Transverse colon (tissue), 4 donors: Measurements from ENCODE around the gene SERAC1. TPM values are rescaled to one million over a fixed set of nuclear protein-coding genes. Genes with fewer than 3 reads are reported as not detected.

Experiments
- DNase-seq: peaks from one replicate; pipeline ENCODE4 v3.0.0-alpha.2; 2019
- H3K27ac ChIP-seq, 4 donors: fragments of 200-600 bp; sonication (generic); 2 replicates each; pipeline ENCODE4 v1.5.1; 2016 to 2018; ENCODE audit warnings: inconsistent platforms in 4 of 4
- H3K27me3 ChIP-seq: fragments of 200-600 bp; sonication (generic); 2 replicates; pipeline ENCODE4 v1.5.1; 2017; ENCODE audit warnings: inconsistent platforms
- H3K36me3 ChIP-seq, 4 donors: fragments of 200-600 bp; sonication (generic); 2 replicates each; pipeline ENCODE4 v1.5.1; 2017 to 2019; ENCODE audit warnings: inconsistent platforms in 4 of 4
- H3K4me1 ChIP-seq, 4 donors: fragments of 200-600 bp; sonication (generic); 2 replicates each; pipeline ENCODE4 v1.5.1; 2017 to 2020; ENCODE audit warnings: inconsistent platforms in 4 of 4
- H3K4me3 ChIP-seq, 4 donors: fragments of 200-600 bp; sonication (generic); 1 replicate in 1 of 4; 2 replicates in 3 of 4; pipeline versions ENCODE4 v1.5.1 to v1.6.1; 2017 to 2019; ENCODE audit warnings: inconsistent platforms in 4 of 4
- H3K9me3 ChIP-seq, 2 donors: fragments of 200-600 bp; sonication (generic); 2 replicates each; pipeline ENCODE4 v1.5.1; 2017 to 2019; ENCODE audit warnings: inconsistent platforms in 2 of 2
- EP300 ChIP-seq: sonication (generic); formaldehyde crosslinking; IDR thresholded peaks from one replicate; pipeline ENCODE4 v1.6.1; 2017; ENCODE audit warnings: antibody characterized with exemption, low read depth
- POLR2A ChIP-seq: fragments of 450-650 bp; IDR thresholded peaks from one replicate; pipeline ENCODE4 v1.6.1; 2016; ENCODE audit warnings: antibody characterized with exemption, mild to moderate bottlenecking, moderate library complexity
- POLR2AphosphoS5 ChIP-seq, 3 donors: sonication (generic); formaldehyde crosslinking; IDR thresholded peaks; one replicate each; pipeline ENCODE4 v1.6.1; 2016; ENCODE audit warnings: antibody characterized with exemption in 3 of 3
- WGBS, 2 donors: methylation state at CpG; one replicate each; pipeline ENCODE4 v1.1.5; 2018; ENCODE audit warnings: low coverage in 1 of 2; 5-methylcytosine and 5-hydroxymethylcytosine counted together
- in situ Hi-C, 4 donors: fragments of 200-750 bp; cut with MboI; loops; one replicate each; pipeline versions ENCODE4 v1.15.0 to v1.15.1; 2017; ENCODE audit warnings: low sequenced_read_pairs in 3 of 4, low pct_ligation_motif_present in 1 of 4, low pct_unique_long_range_greater_than_20kb in 1 of 4
- intact Hi-C: fragments of 100-400 bp; cut with DNase I; formaldehyde crosslinking; loops from one replicate; pipeline ENCODE4 v1.15.1; 2023; ENCODE audit warnings: low total_unique reads
- total RNA-seq, 4 donors: library from RNA; depleted of rRNA; stranded (reverse); fragments of >200 nt; gene quantifications; one replicate each; pipeline ENCODE4 v1.1.0, GENCODE V29; 2016
- TF ChIP-seq, protein P1 (sequence below), 5 experiments: fragments of 200-600 bp in 3 of 5; fragments of 450-650 bp in 2 of 5; sonication (generic) in 3 of 5; IDR thresholded peaks; 1 replicate in 2 of 5; 2 replicates in 3 of 5; pipeline ENCODE4 v1.5.1; 2016 to 2017; ENCODE audit warnings: antibody characterized with exemption in 5 of 5, inconsistent platforms in 3 of 5, mild to moderate bottlenecking in 2 of 5, moderate library complexity in 1 of 5

Gene SERAC1
- total RNA-seq, 4 donors from 2014 or later = 9.8 to 125 (median 13.5) TPM

DNA sequence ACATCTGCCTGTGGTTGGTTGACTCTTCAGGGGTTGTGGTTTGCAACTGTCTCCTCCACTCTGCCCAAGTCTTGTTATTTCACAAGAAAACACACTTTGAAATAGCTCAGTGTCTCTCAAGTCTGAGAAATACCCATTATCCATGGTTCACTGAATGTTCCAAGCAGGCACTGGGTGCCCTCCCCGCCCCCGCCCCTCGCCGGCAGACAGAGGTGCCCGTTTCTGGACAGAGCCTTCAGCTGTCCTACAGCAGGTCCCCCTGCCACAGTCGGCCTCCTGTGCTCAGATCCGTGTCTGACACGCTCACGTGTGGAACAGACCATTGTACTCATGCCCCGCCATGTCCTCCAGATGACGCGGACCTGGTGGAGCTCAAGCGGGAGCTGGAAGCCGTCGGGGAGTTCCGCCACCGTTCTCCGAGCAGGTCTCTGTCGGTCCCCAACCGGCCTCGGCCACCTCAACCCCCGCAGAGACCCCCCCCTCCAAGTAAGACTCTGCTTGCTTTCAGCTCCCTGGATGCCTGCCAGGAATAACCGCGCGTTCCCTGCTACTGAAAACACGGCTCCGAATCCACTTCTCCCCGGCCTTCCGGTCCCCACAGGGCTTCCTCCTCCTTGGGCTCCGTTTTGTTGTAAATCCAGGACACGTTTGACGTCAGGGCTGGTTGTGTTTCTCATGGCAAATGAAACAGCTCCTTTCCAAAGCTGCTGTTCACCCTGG is 81.4 kb downstream of the SERAC1 start:
- H3K27me3 ChIP-seq = no peaks in the 10 kb centered on the region
- no peak overlapping the region for H3K4me3 ChIP-seq
- peaks cover 0 to 20% (median 8%) of the 10 kb centered on the region in 4 donors for H3K36me3 ChIP-seq
- peak; percentile 27 for DNase-seq
- H3K27ac ChIP-seq = peak overlapping the region in 2 of 4 donors; percentile 25 to 48
- TF ChIP-seq, protein P1, sequence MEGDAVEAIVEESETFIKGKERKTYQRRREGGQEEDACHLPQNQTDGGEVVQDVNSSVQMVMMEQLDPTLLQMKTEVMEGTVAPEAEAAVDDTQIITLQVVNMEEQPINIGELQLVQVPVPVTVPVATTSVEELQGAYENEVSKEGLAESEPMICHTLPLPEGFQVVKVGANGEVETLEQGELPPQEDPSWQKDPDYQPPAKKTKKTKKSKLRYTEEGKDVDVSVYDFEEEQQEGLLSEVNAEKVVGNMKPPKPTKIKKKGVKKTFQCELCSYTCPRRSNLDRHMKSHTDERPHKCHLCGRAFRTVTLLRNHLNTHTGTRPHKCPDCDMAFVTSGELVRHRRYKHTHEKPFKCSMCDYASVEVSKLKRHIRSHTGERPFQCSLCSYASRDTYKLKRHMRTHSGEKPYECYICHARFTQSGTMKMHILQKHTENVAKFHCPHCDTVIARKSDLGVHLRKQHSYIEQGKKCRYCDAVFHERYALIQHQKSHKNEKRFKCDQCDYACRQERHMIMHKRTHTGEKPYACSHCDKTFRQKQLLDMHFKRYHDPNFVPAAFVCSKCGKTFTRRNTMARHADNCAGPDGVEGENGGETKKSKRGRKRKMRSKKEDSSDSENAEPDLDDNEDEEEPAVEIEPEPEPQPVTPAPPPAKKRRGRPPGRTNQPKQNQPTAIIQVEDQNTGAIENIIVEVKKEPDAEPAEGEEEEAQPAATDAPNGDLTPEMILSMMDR (IDR thresholded peaks at IDR 0.05) = no peak
- TF ChIP-seq POLR2AphosphoS5 (IDR thresholded peaks at IDR 0.05) (no peak), POLR2A (no peak), EP300 (no peak)
- WGBS, 2 donors = 60 to 85% methylated on average over 2 to 31 of the region's 32 CpGs
- in situ Hi-C loops = no loop called here
- peaks cover 0 to 4% (median 1%) of the 10 kb centered on the region in 4 donors for H3K4me1 ChIP-seq
- intact Hi-C loops = no loop called here
- H3K9me3 ChIP-seq = no peaks in the 10 kb centered on the region

DNA sequence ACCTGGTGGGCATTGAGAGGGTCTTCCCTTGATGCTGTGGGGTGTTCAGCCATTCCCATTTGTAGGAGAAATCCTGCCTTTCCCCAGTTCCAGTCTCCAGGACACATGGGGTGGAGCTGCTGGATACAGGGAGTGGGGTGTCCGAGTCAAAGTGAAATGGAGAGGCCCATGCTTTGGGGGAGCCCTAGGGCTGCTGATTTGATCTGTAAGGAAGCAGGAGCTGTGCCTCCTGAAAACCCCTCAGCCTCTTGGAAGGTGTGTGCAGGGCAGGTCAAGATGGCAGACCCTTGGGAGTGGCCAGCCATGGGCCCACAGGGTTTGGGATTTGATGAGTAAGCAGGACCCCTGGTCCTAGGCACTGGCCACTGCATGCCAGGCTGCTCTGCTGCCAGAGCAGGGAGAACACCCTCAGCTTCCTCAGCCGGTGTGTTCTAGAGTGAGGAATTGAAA is 82.0 kb downstream of the SERAC1 start:
- no peak overlapping the region for H3K4me3 ChIP-seq
- in situ Hi-C loops (no loop called here), intact Hi-C loops (no loop called here)
- H3K27ac ChIP-seq = peak overlapping the region in 1 of 4 donors; percentile 48
- no peak for DNase-seq
- 63 to 100% methylated on average over 1 of the region's 2 CpGs for WGBS, 2 donors
- peaks cover 0 to 4% (median 1%) of the 10 kb centered on the region in 4 donors for H3K4me1 ChIP-seq
- H3K9me3 ChIP-seq = no peaks in the 10 kb centered on the region
- no peaks in the 10 kb centered on the region for H3K27me3 ChIP-seq
- H3K36me3 ChIP-seq = peaks cover 0 to 20% (median 8%) of the 10 kb centered on the region in 4 donors
- TF ChIP-seq EP300 (no peak), POLR2A (no peak), POLR2AphosphoS5 (IDR thresholded peaks at IDR 0.05) (no peak)
- TF ChIP-seq, protein P1 (IDR thresholded peaks at IDR 0.05) = no peak

DNA sequence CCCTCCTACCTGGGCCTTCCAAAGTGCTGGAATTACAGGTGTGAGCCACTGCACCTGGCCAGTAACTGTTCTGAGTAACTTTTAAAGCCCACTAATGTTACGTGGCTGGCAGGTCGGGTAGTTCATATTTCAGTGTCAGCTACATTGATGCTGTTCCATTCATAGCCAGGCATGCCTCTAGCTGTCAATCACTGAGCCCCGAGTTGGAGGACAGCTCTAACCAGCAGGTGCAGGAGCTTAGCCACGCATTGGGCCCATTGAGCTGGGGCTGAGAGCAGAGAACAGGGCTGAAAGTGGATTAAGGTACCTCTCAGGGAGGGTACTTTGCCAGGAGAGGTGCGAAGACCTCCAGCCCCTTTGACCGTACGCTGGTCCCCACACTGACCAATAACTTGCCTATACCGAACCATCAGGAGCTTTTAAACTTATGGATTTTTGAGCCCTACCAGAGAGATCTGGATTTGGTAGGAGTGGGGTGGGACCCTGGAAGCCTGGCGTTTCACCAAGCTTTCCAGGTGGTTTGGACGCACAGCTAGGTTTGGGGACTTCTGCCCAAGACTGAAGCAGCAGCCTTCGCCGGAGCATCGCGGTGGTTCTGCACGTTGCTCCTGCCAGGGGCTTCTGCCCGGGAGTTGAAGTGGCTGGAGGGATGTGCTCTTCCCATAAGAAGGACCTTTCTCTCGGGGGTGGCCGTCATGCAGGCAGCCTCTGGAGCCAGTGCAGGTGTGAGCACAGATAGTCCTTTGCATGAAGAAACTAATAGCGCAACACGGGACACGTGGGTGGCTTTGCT is 82.6 kb downstream of the SERAC1 start:
- no peak for TF ChIP-seq EP300
- no peak for TF ChIP-seq POLR2A
- TF ChIP-seq, protein P1 (IDR thresholded peaks at IDR 0.05) = no peak
- TF ChIP-seq POLR2AphosphoS5 (IDR thresholded peaks at IDR 0.05) = no peak

More for the DNA sequence above, 82.6 kb downstream of the SERAC1 start:
- WGBS, 2 donors = 86% methylated on average over 21 of the region's 21 CpGs; no CpG with 5 or more reads in 1 of the 2 donors
- intact Hi-C loops (no loop called here), in situ Hi-C loops (no loop called here)
- peaks cover 0 to 20% (median 8%) of the 10 kb centered on the region in 4 donors for H3K36me3 ChIP-seq
- peaks cover 0 to 4% (median 1%) of the 10 kb centered on the region in 4 donors for H3K4me1 ChIP-seq
- no peak for DNase-seq
- no peaks in the 10 kb centered on the region for H3K27me3 ChIP-seq
- H3K9me3 ChIP-seq = no peaks in the 10 kb centered on the region
- H3K27ac ChIP-seq = no peak overlapping the region
- H3K4me3 ChIP-seq = no peak overlapping the region
